ENCODE data around the gene KIRREL3.

The KIRREL3 gene

DNA sequence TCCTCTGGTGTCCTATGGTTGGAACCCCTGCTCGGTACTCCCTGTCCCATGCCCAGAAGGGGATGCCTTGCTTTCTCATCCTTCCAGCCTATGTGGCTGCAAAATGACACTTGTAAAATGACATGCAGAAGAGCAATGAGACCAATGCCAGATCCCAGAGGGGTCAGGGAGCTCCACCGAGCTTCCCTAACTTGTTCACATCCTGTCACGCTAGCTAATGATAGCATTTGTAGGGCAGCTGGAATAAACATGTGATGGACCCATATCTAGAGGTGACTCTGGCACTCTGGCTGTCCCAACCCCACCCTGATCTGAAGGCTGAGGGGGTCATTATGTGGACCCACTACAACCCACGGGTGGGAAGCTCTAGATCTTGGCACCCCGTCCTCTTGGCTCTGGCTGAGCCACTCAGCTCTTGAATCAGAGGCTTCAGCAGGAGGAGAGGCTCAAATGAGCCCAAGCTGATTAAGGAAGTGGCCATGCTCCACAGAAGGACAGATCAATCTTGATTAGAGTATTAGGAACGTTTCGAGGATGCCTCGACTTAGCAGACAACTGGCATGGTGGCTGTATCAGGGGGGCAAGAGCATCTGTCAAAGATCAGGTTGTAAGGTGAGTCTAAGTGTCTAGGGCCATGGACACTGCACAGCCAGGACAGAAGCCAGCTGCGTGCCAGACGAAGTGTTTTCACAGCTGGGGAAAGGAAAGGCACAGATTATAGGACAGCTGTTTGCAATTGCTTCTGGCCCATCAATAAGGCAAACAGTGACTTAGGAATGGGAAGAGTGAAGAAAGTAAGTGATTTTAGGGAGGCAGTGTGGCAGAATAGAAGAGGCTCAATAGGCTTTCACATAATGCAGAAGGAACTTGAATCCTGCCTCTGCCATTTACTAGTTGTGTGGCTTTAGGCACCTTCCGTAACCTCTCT is 182.8 kb downstream of the KIRREL3 start:
- TF ChIP-seq, protein P1, sequence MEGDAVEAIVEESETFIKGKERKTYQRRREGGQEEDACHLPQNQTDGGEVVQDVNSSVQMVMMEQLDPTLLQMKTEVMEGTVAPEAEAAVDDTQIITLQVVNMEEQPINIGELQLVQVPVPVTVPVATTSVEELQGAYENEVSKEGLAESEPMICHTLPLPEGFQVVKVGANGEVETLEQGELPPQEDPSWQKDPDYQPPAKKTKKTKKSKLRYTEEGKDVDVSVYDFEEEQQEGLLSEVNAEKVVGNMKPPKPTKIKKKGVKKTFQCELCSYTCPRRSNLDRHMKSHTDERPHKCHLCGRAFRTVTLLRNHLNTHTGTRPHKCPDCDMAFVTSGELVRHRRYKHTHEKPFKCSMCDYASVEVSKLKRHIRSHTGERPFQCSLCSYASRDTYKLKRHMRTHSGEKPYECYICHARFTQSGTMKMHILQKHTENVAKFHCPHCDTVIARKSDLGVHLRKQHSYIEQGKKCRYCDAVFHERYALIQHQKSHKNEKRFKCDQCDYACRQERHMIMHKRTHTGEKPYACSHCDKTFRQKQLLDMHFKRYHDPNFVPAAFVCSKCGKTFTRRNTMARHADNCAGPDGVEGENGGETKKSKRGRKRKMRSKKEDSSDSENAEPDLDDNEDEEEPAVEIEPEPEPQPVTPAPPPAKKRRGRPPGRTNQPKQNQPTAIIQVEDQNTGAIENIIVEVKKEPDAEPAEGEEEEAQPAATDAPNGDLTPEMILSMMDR (IDR thresholded peaks at IDR 0.05; ENCODE audit: low read depth, low read length, missing control alignments), result no peak
- DNase-seq (ENCODE audit: low read depth), result no peak
- H3K4me3 ChIP-seq (ENCODE audit: low read depth, low read length), result no peak overlapping the region

DNA sequence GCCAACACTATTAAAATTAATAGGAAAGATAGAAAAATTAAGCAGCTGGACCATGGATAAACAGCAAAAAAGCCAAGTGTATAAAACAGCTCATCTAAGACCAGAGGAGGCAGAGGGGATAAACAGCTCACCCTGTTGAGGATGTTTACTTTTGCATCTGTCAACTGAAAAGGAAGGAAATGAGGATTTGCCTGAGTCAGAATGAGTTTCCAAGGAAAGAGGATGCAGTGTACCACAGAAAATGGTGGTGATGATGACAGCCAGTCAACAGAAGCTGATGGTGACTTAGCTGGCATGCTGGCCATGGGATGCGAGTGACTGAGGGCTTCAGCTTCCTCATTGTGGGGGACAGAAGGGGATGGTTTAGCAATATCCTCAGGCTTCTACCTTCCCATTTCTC is 183.5 kb downstream of the KIRREL3 start:
- no peak overlapping the region for H3K4me3 ChIP-seq (ENCODE audit: low read depth, low read length)
- no peak for DNase-seq (ENCODE audit: low read depth)
- TF ChIP-seq, protein P1 (IDR thresholded peaks at IDR 0.05; ENCODE audit: low read depth, low read length, missing control alignments), result no peak

DNA sequence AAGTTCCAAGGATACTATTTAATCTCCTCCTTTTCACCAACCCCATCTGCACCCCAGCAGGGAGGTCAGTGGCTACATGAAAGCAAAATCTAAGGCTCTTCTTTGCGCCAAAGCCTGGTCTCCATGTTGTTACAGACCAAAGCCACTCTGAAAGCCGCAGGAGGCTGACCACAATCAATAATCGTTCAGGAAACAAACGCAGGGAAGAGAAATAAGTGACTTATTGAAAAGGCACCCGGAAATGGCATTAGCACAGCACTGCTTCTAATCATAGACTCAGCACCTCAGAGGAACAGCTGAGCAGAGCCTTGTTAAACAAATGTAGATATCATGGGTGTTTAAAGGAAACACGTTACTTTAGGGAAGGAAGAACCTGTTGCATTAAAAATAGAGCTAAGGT is 183.9 kb downstream of the KIRREL3 start:
- TF ChIP-seq, protein P1 (IDR thresholded peaks at IDR 0.05; ENCODE audit: low read depth, low read length, missing control alignments), result no peak
- H3K4me3 ChIP-seq (ENCODE audit: low read depth, low read length), result no peak overlapping the region
- no peak for DNase-seq (ENCODE audit: low read depth)

DNA sequence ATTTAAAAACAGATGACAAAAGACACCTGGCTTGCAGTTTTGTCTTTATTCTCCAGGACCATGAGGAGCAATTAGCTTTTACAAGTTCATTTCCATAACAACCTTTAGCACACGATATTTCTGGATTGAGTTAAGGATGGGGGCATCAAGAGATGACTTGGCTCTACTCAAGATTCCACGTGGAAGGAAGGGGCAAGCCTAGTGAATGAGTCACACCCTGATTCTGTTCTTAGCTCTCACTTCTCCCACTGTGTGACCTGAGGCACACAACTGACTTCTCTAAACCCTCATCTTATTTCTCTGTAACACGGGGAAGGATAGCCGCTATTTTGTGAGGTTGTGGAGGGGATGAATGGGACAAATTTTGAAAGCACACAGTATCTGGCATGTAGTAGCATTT is 185.5 kb downstream of the KIRREL3 start:
- no peak overlapping the region for H3K4me3 ChIP-seq (ENCODE audit: low read depth, low read length)
- TF ChIP-seq, protein P1 (IDR thresholded peaks at IDR 0.05; ENCODE audit: low read depth, low read length, missing control alignments), result no peak
- DNase-seq (ENCODE audit: low read depth), result no peak

DNA sequence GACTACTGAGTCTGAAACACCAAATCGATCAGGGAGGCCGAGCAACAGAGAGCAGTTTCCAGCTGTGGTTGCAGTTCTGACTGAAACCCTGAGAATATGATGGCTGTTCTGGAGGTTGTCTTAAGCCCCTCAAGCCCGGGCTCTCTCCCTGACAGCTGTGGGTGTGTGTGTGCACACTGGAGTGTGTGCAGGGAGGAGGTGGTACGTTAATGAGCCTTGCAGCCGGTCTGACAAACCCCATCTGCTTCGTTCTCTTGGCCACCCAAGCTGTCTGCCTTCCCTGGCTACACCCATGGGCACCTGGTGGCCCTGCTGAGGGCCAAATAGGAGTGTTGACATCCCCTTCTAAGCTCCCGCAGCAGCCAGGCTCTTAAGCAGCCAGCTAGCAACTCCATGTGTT is 189.8 kb downstream of the KIRREL3 start:
- H3K4me3 ChIP-seq (ENCODE audit: low read depth, low read length), result no peak overlapping the region
- TF ChIP-seq, protein P1 (IDR thresholded peaks at IDR 0.05; ENCODE audit: low read depth, low read length, missing control alignments), result no peak
- DNase-seq (ENCODE audit: low read depth), result no peak

DNA sequence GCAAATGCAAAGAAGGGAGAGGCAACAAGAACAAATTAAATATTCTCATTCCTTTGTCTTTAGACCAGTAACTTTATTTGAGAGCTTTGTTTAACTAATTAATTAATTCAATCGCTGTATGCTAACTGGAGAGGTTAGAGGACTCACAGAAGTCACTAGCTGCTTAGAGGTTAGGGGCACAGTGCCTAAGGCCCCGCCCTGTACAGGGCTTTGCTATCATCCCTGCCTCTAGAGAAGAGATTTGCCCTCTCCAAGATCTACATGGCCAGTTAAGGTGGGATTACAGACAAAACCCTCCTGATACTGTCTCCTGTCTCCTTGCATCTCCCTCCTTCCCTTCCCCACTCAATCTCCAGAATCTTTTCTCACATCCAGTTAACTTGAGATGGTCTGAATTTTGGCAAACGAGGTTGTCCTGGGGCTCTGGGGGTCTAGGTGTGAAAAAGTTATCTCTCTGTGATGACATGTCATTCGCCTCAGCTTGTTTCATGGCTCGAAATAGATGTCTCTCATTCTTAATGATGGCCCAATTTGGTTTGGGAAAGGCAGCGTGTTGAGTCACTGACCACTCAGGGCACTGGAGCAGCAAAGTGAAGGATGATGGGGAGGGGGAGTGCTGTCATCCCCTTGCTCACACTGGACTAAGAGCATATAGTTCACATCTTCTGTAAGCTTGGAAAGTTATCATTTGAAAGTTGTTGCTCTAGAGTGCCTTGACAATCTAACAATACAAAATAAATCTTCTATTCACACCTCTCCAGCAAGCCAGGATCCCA is 190.9 kb downstream of the KIRREL3 start:
- H3K4me3 ChIP-seq (ENCODE audit: low read depth, low read length), result no peak overlapping the region
- no peak for DNase-seq (ENCODE audit: low read depth)
- TF ChIP-seq, protein P1 (IDR thresholded peaks at IDR 0.05; ENCODE audit: low read depth, low read length, missing control alignments), result no peak
